Endothelial cell of umbilical vein (primary cell): ENCODE data around the gene DOCK8.

Source experiments
- FOS ChIP-seq: IDR thresholded peaks from 2 replicates; pipeline ENCODE4 v1.6.1; 2011; ENCODE audit warnings: mild to moderate bottlenecking, low read length, moderate library complexity, borderline replicate concordance; ENCODE audit not compliant: insufficient read depth
- POLR2A ChIP-seq: IDR thresholded peaks from 2 replicates; pipeline ENCODE4 v1.6.1; 2012; ENCODE audit warnings: low read depth, mild to moderate bottlenecking, control low read depth, low read length
- TF ChIP-seq, protein P1 (sequence below), 2 donors: IDR thresholded peaks; 1 replicate in 1 of 2; 2 replicates in 1 of 2; pipeline ENCODE4 v1.5.1; 2011; ENCODE audit warnings: low read length in 2 of 2, mild to moderate bottlenecking in 2 of 2, moderate library complexity in 2 of 2, control low read depth in 1 of 2, inconsistent platforms in 1 of 2, low read depth in 1 of 2; ENCODE audit not compliant: insufficient read depth in 1 of 2; ENCODE audit errors: extremely low read depth in 1 of 2
- TF ChIP-seq, protein P2 (sequence below): IDR thresholded peaks from 2 replicates; pipeline ENCODE4 v1.6.1; 2011; ENCODE audit not compliant: insufficient read depth, insufficient read length

DNA sequence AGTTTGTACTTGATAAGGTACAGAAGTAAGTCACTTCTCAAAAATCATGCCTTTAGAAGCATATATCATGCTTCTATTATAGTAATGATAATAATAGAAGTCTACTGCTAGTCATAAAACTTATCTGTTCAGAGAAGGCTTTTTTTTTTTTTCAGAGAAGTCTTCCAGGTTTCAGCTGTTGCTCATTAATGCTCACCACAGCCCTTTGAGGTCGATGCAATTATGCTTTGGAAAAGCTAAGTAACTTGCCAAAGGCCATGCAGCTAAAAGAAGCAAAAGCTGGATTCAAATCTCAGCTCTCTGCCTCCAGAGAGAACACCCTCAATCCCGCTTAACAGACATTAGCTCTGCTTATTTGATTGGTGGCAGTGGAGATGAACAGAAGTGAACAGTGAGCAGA lies 150.8 kb downstream of the DOCK8 start:
- TF ChIP-seq POLR2A (no peak), FOS (no peak)
- TF ChIP-seq, protein P1, sequence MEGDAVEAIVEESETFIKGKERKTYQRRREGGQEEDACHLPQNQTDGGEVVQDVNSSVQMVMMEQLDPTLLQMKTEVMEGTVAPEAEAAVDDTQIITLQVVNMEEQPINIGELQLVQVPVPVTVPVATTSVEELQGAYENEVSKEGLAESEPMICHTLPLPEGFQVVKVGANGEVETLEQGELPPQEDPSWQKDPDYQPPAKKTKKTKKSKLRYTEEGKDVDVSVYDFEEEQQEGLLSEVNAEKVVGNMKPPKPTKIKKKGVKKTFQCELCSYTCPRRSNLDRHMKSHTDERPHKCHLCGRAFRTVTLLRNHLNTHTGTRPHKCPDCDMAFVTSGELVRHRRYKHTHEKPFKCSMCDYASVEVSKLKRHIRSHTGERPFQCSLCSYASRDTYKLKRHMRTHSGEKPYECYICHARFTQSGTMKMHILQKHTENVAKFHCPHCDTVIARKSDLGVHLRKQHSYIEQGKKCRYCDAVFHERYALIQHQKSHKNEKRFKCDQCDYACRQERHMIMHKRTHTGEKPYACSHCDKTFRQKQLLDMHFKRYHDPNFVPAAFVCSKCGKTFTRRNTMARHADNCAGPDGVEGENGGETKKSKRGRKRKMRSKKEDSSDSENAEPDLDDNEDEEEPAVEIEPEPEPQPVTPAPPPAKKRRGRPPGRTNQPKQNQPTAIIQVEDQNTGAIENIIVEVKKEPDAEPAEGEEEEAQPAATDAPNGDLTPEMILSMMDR (IDR thresholded peaks at IDR 0.05; ENCODE audit: extremely low read depth in 1 of 2, insufficient read depth in 1 of 2, low read depth in 1 of 2, low read length in 2 of 2) = no peak
- TF ChIP-seq, protein P2, sequence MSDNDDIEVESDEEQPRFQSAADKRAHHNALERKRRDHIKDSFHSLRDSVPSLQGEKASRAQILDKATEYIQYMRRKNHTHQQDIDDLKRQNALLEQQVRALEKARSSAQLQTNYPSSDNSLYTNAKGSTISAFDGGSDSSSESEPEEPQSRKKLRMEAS = no peak
